RWPE1 (cell line): Measurements from ENCODE around the gene POLR3GL.

Source experiments
- CTCF ChIA-PET: fragments of 350-600 bp; sonication (Branson Sonifier 250); formaldehyde crosslinking; extraction: SDS; loops from one replicate; lab custom pipeline; 2021; lab: Yijun Ruan, JAX
- POLR2A ChIA-PET: fragments of 400-600 bp; formaldehyde crosslinking; extraction: SDS; loops from one replicate; lab custom pipeline; 2020; ENCODE audit warnings: antibody characterized with exemption; ENCODE audit not compliant: low non-redundant PET; lab: Yijun Ruan, JAX
- DNase-seq: peaks from one replicate; pipeline ENCODE4 v3.0.0; 2012; ENCODE audit warnings: low spot score
- H3K27ac ChIP-seq: fragments of 450-650 bp; 2 replicates; pipeline ENCODE4 v1.5.1; 2017
- TF ChIP-seq, protein P1 (sequence below): fragments of 450-650 bp; conservative IDR thresholded peaks from 2 replicates; pipeline ENCODE4 v1.5.1; 2017; ENCODE audit warnings: low read depth, mild to moderate bottlenecking

The POLR3GL gene

DNA sequence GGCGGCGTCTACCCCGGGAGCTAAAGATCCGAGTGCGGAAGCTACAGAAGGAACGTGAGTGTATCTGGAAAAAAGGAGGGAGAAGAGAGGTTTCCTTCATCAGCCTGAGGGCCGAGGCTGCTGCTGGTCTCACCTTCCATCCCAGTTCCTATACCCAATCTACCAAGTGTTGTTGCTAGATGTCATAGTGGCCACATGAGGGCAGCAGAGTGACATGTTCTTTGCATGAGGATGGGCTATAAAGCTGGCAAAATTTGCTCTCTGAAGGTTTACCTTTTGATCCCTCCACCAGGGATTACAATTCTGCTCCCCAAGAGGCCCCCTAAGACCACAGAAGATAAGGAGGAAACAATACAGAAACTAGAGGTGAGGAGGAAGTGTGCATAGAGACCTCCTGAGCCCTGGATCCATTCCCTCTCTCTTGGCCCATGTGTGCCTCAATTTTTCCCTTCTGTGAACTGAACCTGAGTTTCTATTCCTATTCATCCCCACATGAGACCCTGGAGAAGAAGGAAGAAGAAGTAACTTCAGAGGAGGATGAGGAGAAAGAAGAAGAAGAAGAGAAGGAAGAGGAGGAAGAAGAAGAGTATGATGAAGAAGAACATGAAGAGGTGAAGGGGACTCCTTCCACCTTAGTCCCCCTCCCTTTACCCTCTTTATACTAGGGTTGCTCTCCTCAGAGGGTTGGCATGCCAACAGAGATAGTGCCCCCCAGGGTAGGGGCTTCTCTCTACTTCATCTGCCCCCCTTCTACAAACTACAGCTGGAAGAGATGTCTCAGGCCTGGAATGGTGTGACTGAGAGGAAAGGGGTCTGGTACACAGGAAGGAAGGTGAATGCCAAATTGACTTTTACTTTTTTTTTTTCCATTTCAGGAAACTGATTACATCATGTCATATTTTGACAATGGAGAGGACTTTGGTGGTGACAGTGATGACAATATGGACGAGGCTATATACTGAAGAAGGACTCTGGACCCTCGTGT lies 13.3 kb downstream of the POLR3GL start:
- DNase-seq = peak; percentile 79
- ChIA-PET POLR2A (no interaction called here), CTCF (interaction anchor here (0.5 to 5.6 kb wide), 25 partner anchors 9 to 220 kb away, joined by 3 to 54 read pairs (median 4); partner anchors contain the start of gene NUDT17)
- peak overlapping the region; percentile 22; the same call in 1 of the 2 replicates for H3K27ac ChIP-seq
- TF ChIP-seq, protein P1, sequence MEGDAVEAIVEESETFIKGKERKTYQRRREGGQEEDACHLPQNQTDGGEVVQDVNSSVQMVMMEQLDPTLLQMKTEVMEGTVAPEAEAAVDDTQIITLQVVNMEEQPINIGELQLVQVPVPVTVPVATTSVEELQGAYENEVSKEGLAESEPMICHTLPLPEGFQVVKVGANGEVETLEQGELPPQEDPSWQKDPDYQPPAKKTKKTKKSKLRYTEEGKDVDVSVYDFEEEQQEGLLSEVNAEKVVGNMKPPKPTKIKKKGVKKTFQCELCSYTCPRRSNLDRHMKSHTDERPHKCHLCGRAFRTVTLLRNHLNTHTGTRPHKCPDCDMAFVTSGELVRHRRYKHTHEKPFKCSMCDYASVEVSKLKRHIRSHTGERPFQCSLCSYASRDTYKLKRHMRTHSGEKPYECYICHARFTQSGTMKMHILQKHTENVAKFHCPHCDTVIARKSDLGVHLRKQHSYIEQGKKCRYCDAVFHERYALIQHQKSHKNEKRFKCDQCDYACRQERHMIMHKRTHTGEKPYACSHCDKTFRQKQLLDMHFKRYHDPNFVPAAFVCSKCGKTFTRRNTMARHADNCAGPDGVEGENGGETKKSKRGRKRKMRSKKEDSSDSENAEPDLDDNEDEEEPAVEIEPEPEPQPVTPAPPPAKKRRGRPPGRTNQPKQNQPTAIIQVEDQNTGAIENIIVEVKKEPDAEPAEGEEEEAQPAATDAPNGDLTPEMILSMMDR = peak; percentile 85

DNA sequence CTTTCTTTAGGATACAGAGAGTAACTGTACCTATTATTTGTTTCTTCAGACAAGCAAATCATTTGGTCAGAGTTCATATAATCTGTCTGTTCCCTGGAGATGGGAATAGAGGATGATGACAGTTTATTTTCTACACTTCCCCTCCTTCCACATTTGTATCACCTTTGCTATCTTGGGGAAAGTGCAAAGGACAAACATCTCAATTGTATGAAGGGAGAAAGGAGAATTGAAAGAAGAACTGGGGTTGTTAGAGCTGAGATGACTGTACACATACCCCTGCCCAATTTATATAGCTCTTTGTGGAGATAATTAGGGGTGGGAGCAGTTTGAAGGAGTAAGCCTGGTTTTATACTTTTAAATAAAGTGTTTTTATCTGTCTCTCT lies 14.0 kb downstream of the POLR3GL start:
- CTCF ChIA-PET = interaction anchor here (0.9 to 5.6 kb wide), 6 partner anchors 12 to 133 kb away, joined by 3 to 54 read pairs (median 6); partner anchors contain the start of gene NUDT17

DNA sequence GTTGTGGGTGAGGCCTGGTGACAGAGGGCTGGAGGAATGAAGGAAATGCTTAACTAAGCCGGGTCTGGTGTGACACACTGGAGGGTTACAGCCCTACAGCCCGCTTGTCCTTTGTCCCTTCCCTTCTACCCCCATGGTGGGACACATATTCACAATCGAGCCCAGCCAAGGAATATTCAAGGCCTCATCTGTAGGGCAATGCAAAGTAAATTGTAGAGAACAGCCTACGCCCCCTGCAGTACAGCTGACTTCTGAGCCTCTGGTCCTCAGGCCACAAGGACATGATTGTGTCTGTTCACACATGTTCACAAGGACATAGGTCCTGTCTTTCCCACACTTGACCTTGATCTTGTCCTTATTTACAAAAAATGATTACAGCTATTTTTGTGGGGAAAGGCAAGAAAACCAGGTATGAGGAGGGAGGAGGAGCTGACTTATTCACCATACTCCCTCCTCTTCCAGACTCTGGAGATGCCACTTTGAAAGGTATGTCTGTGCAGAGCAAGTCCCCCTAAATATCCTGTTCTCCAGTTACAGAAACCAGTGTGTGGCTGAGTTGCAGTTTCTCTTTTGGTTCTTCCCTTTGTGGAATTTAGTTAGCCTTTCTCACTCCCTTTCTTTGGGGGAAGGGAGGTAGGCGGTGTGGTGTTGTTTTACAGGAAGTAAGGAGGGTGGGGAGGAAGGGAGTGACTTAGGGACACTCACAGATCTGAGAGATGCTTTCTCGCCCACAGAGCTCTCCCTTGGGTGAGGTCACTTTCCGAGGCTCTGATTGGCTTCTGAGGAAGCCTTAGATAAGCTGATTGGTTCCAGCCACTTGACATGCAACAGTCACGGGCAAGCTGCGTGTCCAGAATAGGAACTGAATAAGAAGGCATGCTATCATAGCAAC lies 14.6 kb downstream of the POLR3GL start:
- DNase-seq = peak; percentile 96
- ChIA-PET POLR2A (interaction anchor here (0.9 kb wide), 1 partner anchor 22 kb away, joined by 4 read pairs; no protein-coding TSS in a partner anchor), CTCF (interaction anchor here (0.9 to 5.6 kb wide), 6 partner anchors 11 to 134 kb away, joined by 3 to 54 read pairs (median 6); partner anchors contain the start of gene NUDT17)
- peak overlapping the region; percentile 91 for H3K27ac ChIP-seq
- TF ChIP-seq, protein P1 = no peak

More for the DNA sequence above, 14.0 kb downstream of the POLR3GL start:
- DNase-seq = no peak
- POLR2A ChIA-PET = interaction anchor here (0.9 kb wide), 1 partner anchor 23 kb away, joined by 4 read pairs; no protein-coding TSS in a partner anchor
- H3K27ac ChIP-seq = peak overlapping the region; percentile 91
- TF ChIP-seq, protein P1 = no peak

DNA sequence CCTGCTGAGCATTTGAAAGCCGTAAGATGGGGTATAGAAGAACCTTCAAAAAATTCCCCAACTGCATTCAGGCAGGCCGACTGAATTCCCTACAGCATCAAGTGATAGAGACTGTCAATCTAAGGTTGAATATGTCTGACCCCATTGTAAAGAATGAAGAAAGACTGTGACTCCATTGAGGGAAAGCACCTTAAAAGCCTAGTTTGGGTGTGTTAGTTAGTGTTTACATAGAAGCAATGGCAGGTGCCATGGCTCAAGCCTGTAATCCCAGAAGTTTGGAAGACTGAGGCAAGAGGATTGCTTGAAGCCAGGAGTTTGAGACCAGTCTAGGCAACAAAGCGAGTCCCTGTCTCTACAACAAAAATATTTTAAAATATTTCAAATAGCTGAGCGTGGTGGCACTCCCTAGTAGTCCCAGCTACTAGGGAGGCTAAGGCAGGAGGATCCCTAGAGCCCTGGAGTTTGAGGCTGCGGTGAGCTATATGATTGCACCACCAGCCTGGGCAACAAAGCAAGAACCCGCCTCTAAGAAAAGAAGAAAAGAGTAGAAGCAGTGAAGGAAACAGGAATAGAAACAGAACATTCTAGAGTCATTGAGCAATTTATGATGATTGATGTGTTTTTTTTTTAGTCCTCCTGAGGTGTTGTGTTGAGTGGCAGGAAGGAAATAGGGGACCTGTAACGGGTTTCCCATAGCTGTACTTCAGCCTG lies 15.4 kb downstream of the POLR3GL start:
- no peak for DNase-seq
- POLR2A ChIA-PET = no interaction called here
- TF ChIP-seq, protein P1 = no peak
- peak overlapping the region; percentile 91 for H3K27ac ChIP-seq
- CTCF ChIA-PET = interaction anchor here (0.6 to 5.6 kb wide), 4 partner anchors 23 to 135 kb away, joined by 3 to 54 read pairs (median 4); partner anchors contain the start of gene NUDT17

DNA sequence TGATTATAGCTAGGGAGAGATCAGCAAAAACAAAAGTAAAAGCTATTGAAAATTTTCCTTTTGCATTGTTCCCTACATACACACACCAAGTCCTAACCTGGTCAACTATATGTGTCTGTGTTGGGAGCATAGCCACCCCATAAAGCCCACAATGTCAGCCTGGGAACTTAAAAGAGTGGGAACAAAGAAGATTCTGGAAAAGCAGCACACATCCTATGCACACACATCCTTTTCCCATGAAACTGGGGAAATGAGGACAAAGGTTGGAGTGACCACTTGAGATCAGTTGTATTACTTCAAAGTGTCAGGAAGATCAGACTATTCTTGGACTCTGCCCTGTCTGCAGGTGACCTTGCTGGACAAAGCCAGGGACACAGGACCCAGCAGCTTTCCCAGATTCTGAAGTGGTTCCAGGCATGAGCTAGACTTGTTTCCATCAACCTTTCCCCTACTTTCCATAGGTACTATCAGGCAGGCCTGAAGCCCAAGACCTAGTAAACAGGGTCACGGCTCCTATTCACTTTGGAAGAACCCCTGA lies 16.0 kb downstream of the POLR3GL start:
- H3K27ac ChIP-seq = peak overlapping the region; percentile 91
- TF ChIP-seq, protein P1 = no peak
- ChIA-PET POLR2A (no interaction called here), CTCF (interaction anchor here (0.6 to 5.6 kb wide), 3 partner anchors 21 to 27 kb away, joined by 3 to 54 read pairs (median 6); no protein-coding TSS in a partner anchor)
- no peak for DNase-seq
